ENCODE results near the gene NPSR1.

The NPSR1 gene

DNA sequence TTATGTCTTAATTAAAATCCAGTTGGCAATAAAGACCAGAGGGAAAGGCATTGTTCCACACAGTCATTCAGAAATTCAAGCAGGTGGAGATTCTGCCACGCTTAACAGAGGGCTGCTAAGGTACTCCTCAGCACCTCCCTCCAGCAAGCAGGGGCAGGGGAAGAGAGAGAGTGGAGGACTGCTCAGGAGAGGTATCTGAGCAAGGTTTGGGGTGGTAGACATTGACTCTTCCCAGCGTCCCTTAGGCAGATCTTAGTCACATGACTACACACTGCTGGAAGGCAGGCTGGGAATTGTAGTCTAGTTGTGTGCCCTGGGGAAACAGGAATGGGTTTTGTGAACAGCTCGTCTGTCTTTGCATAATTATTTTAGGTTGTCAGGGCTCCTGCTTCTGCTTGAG is 181.6 kb downstream of the NPSR1 start:
- no peaks in the 10 kb centered on the region for H3K36me3 ChIP-seq (ENCODE audit: control insufficient read depth, low read depth, low read length)
- no peaks in the 10 kb centered on the region for H3K27me3 ChIP-seq (ENCODE audit: control insufficient read depth, insufficient read depth, low read length)
- H3K4me1 ChIP-seq (ENCODE audit: control insufficient read depth, low read depth, low read length), result no peaks in the 10 kb centered on the region
- H3K4me3 ChIP-seq (ENCODE audit: low read length), result no peak overlapping the region
- H3K9me3 ChIP-seq (ENCODE audit: control insufficient read depth, low read depth, low read length), result no peaks in the 10 kb centered on the region
- H3K9ac ChIP-seq (ENCODE audit: low read length), result no peak overlapping the region
- no peak overlapping the region for H3K27ac ChIP-seq (ENCODE audit: low read length)

DNA sequence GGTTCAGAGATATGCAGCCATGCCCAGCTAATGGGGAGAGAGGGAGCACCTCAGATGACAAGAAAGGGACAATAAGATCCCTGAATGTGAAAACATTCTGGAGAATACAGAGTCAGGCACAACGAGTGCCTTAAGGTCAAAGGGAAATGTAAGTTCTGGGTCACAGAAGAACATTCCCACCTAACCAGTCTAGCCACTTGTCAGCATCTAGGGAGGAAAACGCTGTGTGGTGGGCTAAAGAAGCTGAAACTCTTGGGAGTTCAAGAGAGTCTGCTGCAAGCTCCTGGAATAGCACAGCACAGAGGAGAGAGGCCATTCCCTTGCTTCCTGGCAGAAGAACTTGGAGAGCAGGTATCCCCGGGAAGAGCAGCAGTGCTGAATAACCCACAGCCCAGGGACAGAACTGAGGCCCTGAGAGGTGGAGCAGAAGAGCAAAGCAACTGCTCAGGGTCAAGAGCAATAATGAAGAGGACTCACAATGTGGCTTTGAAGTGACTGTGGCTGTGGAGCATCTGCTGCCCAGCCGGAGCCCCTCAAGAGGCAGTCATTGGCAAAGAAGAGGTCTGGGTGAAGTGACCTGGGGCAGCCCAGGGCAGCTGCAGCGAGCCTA is 182.3 kb downstream of the NPSR1 start:
- H3K9me3 ChIP-seq (ENCODE audit: control insufficient read depth, low read depth, low read length), result no peaks in the 10 kb centered on the region
- no peak overlapping the region for H3K27ac ChIP-seq (ENCODE audit: low read length)
- H3K36me3 ChIP-seq (ENCODE audit: control insufficient read depth, low read depth, low read length), result no peaks in the 10 kb centered on the region
- H3K4me3 ChIP-seq (ENCODE audit: low read length), result no peak overlapping the region
- H3K9ac ChIP-seq (ENCODE audit: low read length), result no peak overlapping the region
- no peaks in the 10 kb centered on the region for H3K27me3 ChIP-seq (ENCODE audit: control insufficient read depth, insufficient read depth, low read length)
- no peaks in the 10 kb centered on the region for H3K4me1 ChIP-seq (ENCODE audit: control insufficient read depth, low read depth, low read length)

- H3K4me1 ChIP-seq (ENCODE audit: control insufficient read depth, low read depth, low read length), result peaks cover 3% of the 10 kb centered on the region
- no peaks in the 10 kb centered on the region for H3K9me3 ChIP-seq (ENCODE audit: control insufficient read depth, low read depth, low read length)
- no peaks in the 10 kb centered on the region for H3K36me3 ChIP-seq (ENCODE audit: control insufficient read depth, low read depth, low read length)
- no peak overlapping the region for H3K4me3 ChIP-seq (ENCODE audit: low read length)
- no peaks in the 10 kb centered on the region for H3K27me3 ChIP-seq (ENCODE audit: control insufficient read depth, insufficient read depth, low read length)
- no peak overlapping the region for H3K27ac ChIP-seq (ENCODE audit: low read length)
- no peak overlapping the region for H3K9ac ChIP-seq (ENCODE audit: low read length)
These were observed 183.3 kb downstream of the NPSR1 start for GRCh38 chr7:34841326-34841725.

DNA sequence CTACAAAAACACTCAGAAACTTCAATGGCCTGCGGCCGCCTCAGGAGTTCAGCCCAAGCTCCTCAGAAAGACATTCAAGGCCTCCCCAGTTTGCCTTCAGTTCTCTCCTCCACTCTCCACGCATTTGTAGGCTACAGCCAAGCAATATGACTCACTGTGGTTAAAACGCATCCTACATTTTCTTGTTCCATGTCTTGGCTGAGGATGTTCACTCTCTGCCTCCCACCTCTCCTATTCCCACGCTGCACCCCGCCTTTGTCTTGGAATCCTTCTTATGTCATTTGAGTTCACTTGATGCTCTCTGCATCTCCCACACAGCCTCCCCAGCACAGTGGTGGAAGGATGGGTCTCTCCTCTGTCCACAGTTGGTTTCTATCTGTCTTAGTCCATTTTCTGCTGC is 184.8 kb downstream of the NPSR1 start:
- no peaks in the 10 kb centered on the region for H3K9me3 ChIP-seq (ENCODE audit: control insufficient read depth, low read depth, low read length)
- no peak overlapping the region for H3K27ac ChIP-seq (ENCODE audit: low read length)
- H3K4me1 ChIP-seq (ENCODE audit: control insufficient read depth, low read depth, low read length), result peaks cover 3% of the 10 kb centered on the region
- H3K4me3 ChIP-seq (ENCODE audit: low read length), result no peak overlapping the region
- H3K27me3 ChIP-seq (ENCODE audit: control insufficient read depth, insufficient read depth, low read length), result no peaks in the 10 kb centered on the region
- no peak overlapping the region for H3K9ac ChIP-seq (ENCODE audit: low read length)
- no peaks in the 10 kb centered on the region for H3K36me3 ChIP-seq (ENCODE audit: control insufficient read depth, low read depth, low read length)

GRCh38 chr7:34844406-34844805 is 186.4 kb downstream of the NPSR1 start:
- Histone ChIP-seq H3K36me3 (ENCODE audit: control insufficient read depth, low read depth, low read length) (no peaks in the 10 kb centered on the region), H3K9ac (ENCODE audit: low read length) (no peak overlapping the region), H3K9me3 (ENCODE audit: control insufficient read depth, low read depth, low read length) (no peaks in the 10 kb centered on the region), H3K4me1 (ENCODE audit: control insufficient read depth, low read depth, low read length) (peaks cover 3% of the 10 kb centered on the region), H3K27me3 (ENCODE audit: control insufficient read depth, insufficient read depth, low read length) (no peaks in the 10 kb centered on the region), H3K27ac (ENCODE audit: low read length) (no peak overlapping the region), H3K4me3 (ENCODE audit: low read length) (no peak overlapping the region)

DNA sequence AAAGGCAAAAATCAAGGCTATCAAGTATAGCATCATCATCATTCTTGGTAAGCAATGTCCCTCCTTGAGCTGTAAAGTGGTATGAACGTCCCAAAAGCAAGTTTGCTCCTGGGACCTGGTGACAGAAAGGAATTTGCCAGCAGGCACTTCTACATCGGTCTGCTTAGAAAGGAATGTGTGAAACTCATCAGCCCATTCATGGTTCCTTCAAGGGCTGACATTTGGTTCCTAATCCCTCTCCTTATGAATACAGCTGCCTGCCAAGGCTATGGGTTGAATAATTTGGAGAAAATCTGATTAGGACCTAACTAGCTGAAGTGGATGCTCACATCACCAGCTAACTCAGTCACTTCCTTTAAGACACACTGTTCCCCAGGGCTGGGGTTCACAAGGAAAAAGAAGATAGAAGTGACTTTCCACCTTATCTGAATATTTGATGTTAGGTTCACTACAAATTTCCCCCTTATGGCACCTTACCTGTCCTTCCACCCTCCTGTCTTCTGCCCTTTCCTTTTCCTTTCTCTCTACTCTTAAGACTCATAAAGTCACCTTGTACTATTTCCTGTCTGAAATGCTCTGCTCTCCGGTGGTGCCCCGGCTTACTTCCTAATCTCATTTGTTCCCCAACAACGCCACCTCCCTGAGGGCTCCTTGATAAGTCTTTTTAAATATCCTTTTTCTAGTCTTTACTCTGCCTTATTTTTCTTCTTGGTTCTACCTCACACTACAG is 187.1 kb downstream of the NPSR1 start:
- H3K36me3 ChIP-seq (ENCODE audit: control insufficient read depth, low read depth, low read length), result no peaks in the 10 kb centered on the region
- H3K4me3 ChIP-seq (ENCODE audit: low read length), result no peak overlapping the region
- H3K27ac ChIP-seq (ENCODE audit: low read length), result no peak overlapping the region
- H3K4me1 ChIP-seq (ENCODE audit: control insufficient read depth, low read depth, low read length), result peaks cover 3% of the 10 kb centered on the region
- H3K9ac ChIP-seq (ENCODE audit: low read length), result no peak overlapping the region
- H3K9me3 ChIP-seq (ENCODE audit: control insufficient read depth, low read depth, low read length), result no peaks in the 10 kb centered on the region
- no peaks in the 10 kb centered on the region for H3K27me3 ChIP-seq (ENCODE audit: control insufficient read depth, insufficient read depth, low read length)

GRCh38 chr7:34845666-34846361 is 187.8 kb downstream of the NPSR1 start:
- H3K4me1 ChIP-seq (ENCODE audit: control insufficient read depth, low read depth, low read length), result peaks cover 3% of the 10 kb centered on the region
- no peak overlapping the region for H3K9ac ChIP-seq (ENCODE audit: low read length)
- H3K9me3 ChIP-seq (ENCODE audit: control insufficient read depth, low read depth, low read length), result no peaks in the 10 kb centered on the region
- no peaks in the 10 kb centered on the region for H3K36me3 ChIP-seq (ENCODE audit: control insufficient read depth, low read depth, low read length)
- no peaks in the 10 kb centered on the region for H3K27me3 ChIP-seq (ENCODE audit: control insufficient read depth, insufficient read depth, low read length)
- H3K27ac ChIP-seq (ENCODE audit: low read length), result no peak overlapping the region
- no peak overlapping the region for H3K4me3 ChIP-seq (ENCODE audit: low read length)

DNA sequence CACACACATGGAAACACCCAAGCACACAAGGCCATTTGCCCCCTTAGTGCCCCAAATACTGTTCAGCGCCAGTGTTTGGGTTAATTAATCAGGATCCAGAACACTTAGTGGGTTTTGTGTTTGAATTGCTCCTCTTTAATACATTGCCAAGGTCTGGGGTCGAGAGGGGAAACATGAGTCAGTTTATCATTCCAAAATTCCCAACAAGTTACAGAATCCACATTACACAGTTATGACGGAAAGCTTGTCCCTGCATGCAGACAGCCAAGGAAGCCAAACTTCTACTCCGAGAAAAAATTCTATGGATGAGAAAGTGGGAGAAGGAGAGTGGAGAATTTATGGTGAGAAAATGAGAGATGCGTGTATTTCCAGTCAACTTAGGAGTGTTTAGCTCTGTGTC is 189.0 kb downstream of the NPSR1 start:
- H3K4me3 ChIP-seq (ENCODE audit: low read length), result no peak overlapping the region
- H3K27me3 ChIP-seq (ENCODE audit: control insufficient read depth, insufficient read depth, low read length), result no peaks in the 10 kb centered on the region
- H3K36me3 ChIP-seq (ENCODE audit: control insufficient read depth, low read depth, low read length), result no peaks in the 10 kb centered on the region
- H3K27ac ChIP-seq (ENCODE audit: low read length), result no peak overlapping the region
- H3K4me1 ChIP-seq (ENCODE audit: control insufficient read depth, low read depth, low read length), result peaks cover 3% of the 10 kb centered on the region
- no peak overlapping the region for H3K9ac ChIP-seq (ENCODE audit: low read length)
- H3K9me3 ChIP-seq (ENCODE audit: control insufficient read depth, low read depth, low read length), result no peaks in the 10 kb centered on the region

- H3K4me1 ChIP-seq (ENCODE audit: control insufficient read depth, low read depth, low read length), result peaks cover 3% of the 10 kb centered on the region
- H3K9ac ChIP-seq (ENCODE audit: low read length), result no peak overlapping the region
- no peaks in the 10 kb centered on the region for H3K9me3 ChIP-seq (ENCODE audit: control insufficient read depth, low read depth, low read length)
- no peak overlapping the region for H3K27ac ChIP-seq (ENCODE audit: low read length)
- H3K27me3 ChIP-seq (ENCODE audit: control insufficient read depth, insufficient read depth, low read length), result no peaks in the 10 kb centered on the region
- no peaks in the 10 kb centered on the region for H3K36me3 ChIP-seq (ENCODE audit: control insufficient read depth, low read depth, low read length)
- no peak overlapping the region for H3K4me3 ChIP-seq (ENCODE audit: low read length)
These were observed 190.7 kb downstream of the NPSR1 start for GRCh38 chr7:34848670-34849069.

- H3K4me3 ChIP-seq (ENCODE audit: low read length), result no peak overlapping the region
- no peak overlapping the region for H3K9ac ChIP-seq (ENCODE audit: low read length)
- peaks cover 3% of the 10 kb centered on the region for H3K4me1 ChIP-seq (ENCODE audit: control insufficient read depth, low read depth, low read length)
- H3K9me3 ChIP-seq (ENCODE audit: control insufficient read depth, low read depth, low read length), result no peaks in the 10 kb centered on the region
- H3K27ac ChIP-seq (ENCODE audit: low read length), result no peak overlapping the region
- no peaks in the 10 kb centered on the region for H3K27me3 ChIP-seq (ENCODE audit: control insufficient read depth, insufficient read depth, low read length)
- no peaks in the 10 kb centered on the region for H3K36me3 ChIP-seq (ENCODE audit: control insufficient read depth, low read depth, low read length)
These were observed 191.3 kb downstream of the NPSR1 start for GRCh38 chr7:34849163-34849960.

GRCh38 chr7:34849986-34850385 is 192.0 kb downstream of the NPSR1 start:
- H3K27ac ChIP-seq (ENCODE audit: low read length), result no peak overlapping the region
- no peaks in the 10 kb centered on the region for H3K9me3 ChIP-seq (ENCODE audit: control insufficient read depth, low read depth, low read length)
- H3K36me3 ChIP-seq (ENCODE audit: control insufficient read depth, low read depth, low read length), result no peaks in the 10 kb centered on the region
- no peak overlapping the region for H3K4me3 ChIP-seq (ENCODE audit: low read length)
- H3K4me1 ChIP-seq (ENCODE audit: control insufficient read depth, low read depth, low read length), result peaks cover 3% of the 10 kb centered on the region
- no peak overlapping the region for H3K9ac ChIP-seq (ENCODE audit: low read length)
- H3K27me3 ChIP-seq (ENCODE audit: control insufficient read depth, insufficient read depth, low read length), result no peaks in the 10 kb centered on the region
